Mucosa of descending colon (tissue), 3 donors: ENCODE results near the gene IKZF3. TPM values are rescaled to one million over a fixed set of nuclear protein-coding genes. Genes with fewer than 3 reads are reported as not detected.

Source experiments
- ATAC-seq: fragments of 200-7000 bp; cut with Tn5 transposase; one replicate; pipeline ENCODE4 v1.9.1; 2020; ENCODE audit warnings: mild to moderate bottlenecking, moderate library complexity
- DNase-seq, 3 donors: peaks; one replicate each; pipeline ENCODE4 v3.0.0-alpha.2; 2020
- H3K36me3 ChIP-seq: fragments of 200-600 bp; one replicate; pipeline ENCODE4 v1.8.0; 2021; ENCODE audit warnings: low read depth, mild to moderate bottlenecking
- H3K4me1 ChIP-seq: fragments of 200-600 bp; one replicate; pipeline ENCODE4 v1.8.0; 2021; ENCODE audit warnings: low read depth, mild to moderate bottlenecking
- H3K4me3 ChIP-seq: fragments of 200-600 bp; one replicate; pipeline ENCODE4 v1.8.0; 2021; ENCODE audit warnings: mild to moderate bottlenecking
- H3K9me3 ChIP-seq: fragments of 200-600 bp; one replicate; pipeline ENCODE4 v1.8.0; 2021; ENCODE audit warnings: mild to moderate bottlenecking
- CTCF ChIP-seq: fragments of 200-600 bp; IDR thresholded peaks from one replicate; pipeline ENCODE4 v1.8.0; 2022; ENCODE audit warnings: antibody characterized with exemption, mild to moderate bottlenecking
- intact Hi-C, 2 donors: fragments of 100-400 bp; cut with DNase I in 1 of 2; cut with micrococcal nuclease in 1 of 2; formaldehyde crosslinking; loops; one replicate each; pipeline versions ENCODE4 v1.11.0 to v1.11.1; 2022; cut with DNase I, micrococcal nuclease
- total RNA-seq, 3 donors: library from RNA; stranded (reverse); fragmentation: NEBNext Ultra II Directional in 2 of 3; extraction: Animal tissue kit (Norgen Biotek cat#: 25700) in 2 of 3; gene quantifications; one replicate each; pipeline versions ENCODE4 v1.2.1 to v1.2.4, GENCODE V29; 2021 to 2023
- donor health status: DM: no; HTN: no; CAD: no; lungs with moderate emphysema.
- donor health status: DM: no; HTN: no; CAD: no.
- donor health status: DM: no; HTN: yes; CAD: no.

The IKZF3 gene
- total RNA-seq, 3 donors from 2014 or later: 3.5 to 5.3 (median 4.6) TPM

- Histone ChIP-seq H3K4me3 (no peak overlapping the region), H3K9me3 (no peaks in the 10 kb centered on the region), H3K4me1 (peaks cover 9% of the 10 kb centered on the region), H3K36me3 (no peaks in the 10 kb centered on the region)
- TF ChIP-seq CTCF: no peak
- DNase-seq (no peak), ATAC-seq (no peak)
- intact Hi-C loops: no loop called here
These were observed 118.6 kb downstream of the IKZF3 start for GRCh38 chr17:39745335-39746144.

GRCh38 chr17:39744836-39745215 is 119.3 kb downstream of the IKZF3 start:
- ATAC-seq: no peak
- H3K4me3 ChIP-seq: no peak overlapping the region
- H3K9me3 ChIP-seq: no peaks in the 10 kb centered on the region
- H3K36me3 ChIP-seq: no peaks in the 10 kb centered on the region
- TF ChIP-seq CTCF: no peak
- peaks cover 12% of the 10 kb centered on the region for H3K4me1 ChIP-seq
- intact Hi-C loops: no loop called here
- peak in 1 of 3 donors; percentile 13 for DNase-seq

- no peaks in the 10 kb centered on the region for H3K36me3 ChIP-seq
- H3K9me3 ChIP-seq: no peaks in the 10 kb centered on the region
- ATAC-seq (no peak), DNase-seq (peak in 1 of 3 donors; percentile 17)
- no peak for TF ChIP-seq CTCF
- H3K4me3 ChIP-seq: no peak overlapping the region
- peaks cover 13% of the 10 kb centered on the region for H3K4me1 ChIP-seq
- intact Hi-C loops: no loop called here
These were observed 119.9 kb downstream of the IKZF3 start for GRCh38 chr17:39744075-39744835.

- Histone ChIP-seq H3K4me1 (peaks cover 18% of the 10 kb centered on the region), H3K4me3 (no peak overlapping the region), H3K9me3 (no peaks in the 10 kb centered on the region), H3K36me3 (no peaks in the 10 kb centered on the region)
- peak in 1 of 3 donors; percentile 15 for DNase-seq
- TF ChIP-seq CTCF: no peak
- intact Hi-C loops: no loop called here
- ATAC-seq: no peak
These were observed 121.2 kb downstream of the IKZF3 start for GRCh38 chr17:39742856-39743436.

- Histone ChIP-seq H3K36me3 (no peaks in the 10 kb centered on the region), H3K4me3 (no peak overlapping the region), H3K9me3 (no peaks in the 10 kb centered on the region), H3K4me1 (peaks cover 20% of the 10 kb centered on the region)
- intact Hi-C loops: no loop called here
- DNase-seq (peak in 1 of 3 donors; percentile 31), ATAC-seq (no peak)
- TF ChIP-seq CTCF: no peak
These were observed 121.8 kb downstream of the IKZF3 start for GRCh38 chr17:39742126-39742855.
